ENCODE data around the gene PLCXD3.

The PLCXD3 gene

DNA sequence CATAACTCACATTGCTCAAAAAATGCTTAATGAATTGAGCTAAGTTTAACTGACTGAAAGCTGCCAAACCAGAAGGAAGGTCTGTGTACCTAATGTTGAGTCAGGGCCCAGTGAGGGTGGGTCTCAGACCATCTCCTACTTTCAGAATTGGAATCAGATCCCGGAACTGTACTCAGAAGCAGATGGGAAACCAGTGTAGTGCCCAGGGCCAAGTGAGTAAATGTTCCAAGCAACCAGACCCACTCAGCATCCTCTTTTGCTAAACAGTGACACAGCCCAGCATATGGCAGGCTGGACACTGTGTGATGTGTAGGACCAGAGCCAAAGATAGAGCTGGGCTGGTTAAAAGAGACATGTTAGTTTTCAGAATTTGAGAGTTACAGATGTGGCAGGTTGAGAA lies 94.1 kb downstream of the PLCXD3 start:
- no peaks in the 10 kb centered on the region for H3K27me3 ChIP-seq (ENCODE audit: control insufficient read depth, insufficient read depth, low read length, poor library complexity, severe bottlenecking)
- no peak overlapping the region for H3K4me3 ChIP-seq (ENCODE audit: insufficient read depth, low read depth, low read length)
- H3K36me3 ChIP-seq (ENCODE audit: control insufficient read depth, insufficient read depth, low read length): no peaks in the 10 kb centered on the region
- 95 to 100% methylated on average over 1 of the region's 1 CpG for WGBS, 2 experiments
- no peaks in the 10 kb centered on the region for H3K9me3 ChIP-seq (ENCODE audit: control insufficient read depth, low read length)
- H3K27ac ChIP-seq (ENCODE audit: insufficient read depth, low read depth, low read length, poor library complexity, severe bottlenecking): no peak overlapping the region
- H3K4me1 ChIP-seq (ENCODE audit: control insufficient read depth, insufficient read depth, low read length): peaks cover 4% of the 10 kb centered on the region

DNA sequence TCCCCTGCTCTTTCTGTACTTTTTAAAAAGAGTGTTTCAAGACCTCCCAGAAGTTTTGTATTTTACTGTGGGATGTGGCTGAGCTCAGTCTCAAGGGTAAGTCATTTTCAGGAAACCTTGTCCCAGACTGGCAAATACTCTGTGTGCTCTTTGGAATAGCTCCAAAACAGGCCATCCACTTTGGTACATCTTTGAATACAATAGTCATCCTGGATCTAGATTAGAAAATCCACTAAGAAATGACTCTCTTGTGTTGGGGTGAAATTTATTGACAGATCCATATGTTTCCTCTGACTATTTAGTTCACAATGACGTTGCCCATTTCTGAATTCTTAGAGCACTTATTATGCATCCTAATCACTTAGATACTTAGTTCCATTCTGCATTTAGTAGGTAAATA lies 95.2 kb downstream of the PLCXD3 start:
- Histone ChIP-seq H3K4me1 (ENCODE audit: control insufficient read depth, insufficient read depth, low read length) (peaks cover 4% of the 10 kb centered on the region), H3K9me3 (ENCODE audit: control insufficient read depth, low read length) (no peaks in the 10 kb centered on the region), H3K27me3 (ENCODE audit: control insufficient read depth, insufficient read depth, low read length, poor library complexity, severe bottlenecking) (no peaks in the 10 kb centered on the region), H3K36me3 (ENCODE audit: control insufficient read depth, insufficient read depth, low read length) (no peaks in the 10 kb centered on the region), H3K27ac (ENCODE audit: insufficient read depth, low read depth, low read length, poor library complexity, severe bottlenecking) (no peak overlapping the region), H3K4me3 (ENCODE audit: insufficient read depth, low read depth, low read length) (no peak overlapping the region)
- WGBS, 2 experiments: 80% methylated on average over 1 of the region's 1 CpG; no CpG with 5 or more reads in 1 of the 2 experiments

DNA sequence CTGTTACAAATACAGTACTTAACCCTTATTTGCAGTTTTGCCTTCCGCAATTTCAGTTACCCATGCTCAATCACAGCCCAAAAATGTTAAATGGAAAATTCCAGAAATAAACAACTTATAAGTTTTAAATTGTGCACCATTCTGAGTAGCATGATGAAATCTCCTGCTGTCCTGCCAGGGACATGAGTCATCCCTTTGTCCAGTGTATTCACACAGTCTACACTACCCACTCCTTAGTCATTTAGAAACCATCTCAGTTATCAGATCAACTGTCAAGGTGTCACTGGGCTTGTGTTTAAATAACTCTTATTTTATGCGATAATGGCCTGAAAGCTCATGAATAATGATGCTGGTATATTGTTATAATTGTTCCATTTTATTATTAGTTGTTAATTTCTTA lies 95.8 kb downstream of the PLCXD3 start:
- no peaks in the 10 kb centered on the region for H3K36me3 ChIP-seq (ENCODE audit: control insufficient read depth, insufficient read depth, low read length)
- no peak overlapping the region for H3K4me3 ChIP-seq (ENCODE audit: insufficient read depth, low read depth, low read length)
- peaks cover 4% of the 10 kb centered on the region for H3K4me1 ChIP-seq (ENCODE audit: control insufficient read depth, insufficient read depth, low read length)
- H3K9me3 ChIP-seq (ENCODE audit: control insufficient read depth, low read length): no peaks in the 10 kb centered on the region
- WGBS, 2 experiments: 100% methylated on average over 2 of the region's 2 CpGs; no CpG with 5 or more reads in 1 of the 2 experiments
- H3K27me3 ChIP-seq (ENCODE audit: control insufficient read depth, insufficient read depth, low read length, poor library complexity, severe bottlenecking): no peaks in the 10 kb centered on the region
- H3K27ac ChIP-seq (ENCODE audit: insufficient read depth, low read depth, low read length, poor library complexity, severe bottlenecking): no peak overlapping the region

DNA sequence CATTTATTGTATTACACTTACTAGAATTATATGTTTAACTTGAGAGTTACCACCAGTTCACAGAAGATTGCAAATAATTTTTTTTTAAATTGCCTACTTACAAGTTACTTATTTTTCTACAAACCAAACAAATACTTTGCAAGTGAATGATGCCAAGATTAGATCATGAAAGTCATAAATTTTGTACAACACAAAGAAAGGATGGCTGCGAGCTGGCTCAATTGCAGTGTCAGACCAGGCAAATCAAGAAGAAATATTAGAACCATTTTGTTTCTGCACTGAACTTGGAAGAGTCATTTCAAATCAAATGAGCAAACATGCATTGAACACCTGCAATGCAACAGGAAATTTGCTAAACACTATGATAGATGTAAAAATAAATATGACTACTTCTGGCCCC lies 97.3 kb downstream of the PLCXD3 start:
- no peaks in the 10 kb centered on the region for H3K36me3 ChIP-seq (ENCODE audit: control insufficient read depth, insufficient read depth, low read length)
- no peak overlapping the region for H3K27ac ChIP-seq (ENCODE audit: insufficient read depth, low read depth, low read length, poor library complexity, severe bottlenecking)
- 90 to 92% methylated on average over 1 of the region's 1 CpG for WGBS, 2 experiments
- no peaks in the 10 kb centered on the region for H3K9me3 ChIP-seq (ENCODE audit: control insufficient read depth, low read length)
- H3K27me3 ChIP-seq (ENCODE audit: control insufficient read depth, insufficient read depth, low read length, poor library complexity, severe bottlenecking): no peaks in the 10 kb centered on the region
- H3K4me3 ChIP-seq (ENCODE audit: insufficient read depth, low read depth, low read length): no peak overlapping the region
- H3K4me1 ChIP-seq (ENCODE audit: control insufficient read depth, insufficient read depth, low read length): no peaks in the 10 kb centered on the region

DNA sequence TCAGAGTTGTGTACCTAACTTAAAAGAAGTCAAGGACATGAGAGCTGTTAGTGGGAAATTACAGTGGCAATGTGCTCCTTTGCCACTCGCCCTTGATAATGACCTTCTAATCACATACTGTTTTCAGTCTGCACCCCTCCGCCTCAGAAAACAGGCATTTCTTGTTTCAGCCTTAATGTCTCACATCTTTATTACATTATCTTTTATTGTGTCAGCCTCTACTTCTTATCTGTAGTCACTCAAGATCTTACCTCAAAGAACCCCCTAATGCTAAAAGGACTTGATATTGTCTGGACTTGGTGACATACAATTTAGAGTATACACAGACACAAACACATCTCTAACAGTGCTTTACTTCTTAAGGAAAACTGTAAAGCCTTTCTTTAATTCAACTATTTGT lies 97.9 kb downstream of the PLCXD3 start:
- 69 to 88% methylated on average over 2 of the region's 2 CpGs for WGBS, 2 experiments
- Histone ChIP-seq H3K27ac (ENCODE audit: insufficient read depth, low read depth, low read length, poor library complexity, severe bottlenecking) (no peak overlapping the region), H3K9me3 (ENCODE audit: control insufficient read depth, low read length) (no peaks in the 10 kb centered on the region), H3K27me3 (ENCODE audit: control insufficient read depth, insufficient read depth, low read length, poor library complexity, severe bottlenecking) (no peaks in the 10 kb centered on the region), H3K4me3 (ENCODE audit: insufficient read depth, low read depth, low read length) (no peak overlapping the region), H3K36me3 (ENCODE audit: control insufficient read depth, insufficient read depth, low read length) (no peaks in the 10 kb centered on the region), H3K4me1 (ENCODE audit: control insufficient read depth, insufficient read depth, low read length) (no peaks in the 10 kb centered on the region)

DNA sequence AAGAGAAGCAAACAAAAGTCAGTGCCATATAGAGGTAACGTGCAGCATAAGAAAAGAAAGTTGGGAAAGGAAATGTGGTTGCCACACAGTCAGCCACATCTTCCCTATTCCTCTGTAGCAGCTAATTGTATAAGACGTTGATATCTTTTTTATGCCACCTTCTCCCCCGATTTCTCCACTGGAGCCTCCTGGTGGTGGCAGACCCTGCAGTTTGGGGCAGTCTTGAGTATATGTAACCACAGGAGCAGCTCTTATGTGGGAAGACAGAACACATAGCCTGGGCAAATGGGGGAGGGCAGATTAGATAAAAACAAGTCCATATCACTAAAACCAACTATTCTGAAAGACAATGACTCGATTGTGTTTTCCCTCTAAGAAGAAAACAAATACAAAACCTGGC lies 99.7 kb downstream of the PLCXD3 start:
- Histone ChIP-seq H3K4me3 (ENCODE audit: insufficient read depth, low read depth, low read length) (no peak overlapping the region), H3K36me3 (ENCODE audit: control insufficient read depth, insufficient read depth, low read length) (no peaks in the 10 kb centered on the region), H3K9me3 (ENCODE audit: control insufficient read depth, low read length) (no peaks in the 10 kb centered on the region), H3K27me3 (ENCODE audit: control insufficient read depth, insufficient read depth, low read length, poor library complexity, severe bottlenecking) (no peaks in the 10 kb centered on the region), H3K27ac (ENCODE audit: insufficient read depth, low read depth, low read length, poor library complexity, severe bottlenecking) (no peak overlapping the region), H3K4me1 (ENCODE audit: control insufficient read depth, insufficient read depth, low read length) (no peaks in the 10 kb centered on the region)
- WGBS, 2 experiments: 79 to 88% methylated on average over 4 of the region's 4 CpGs

DNA sequence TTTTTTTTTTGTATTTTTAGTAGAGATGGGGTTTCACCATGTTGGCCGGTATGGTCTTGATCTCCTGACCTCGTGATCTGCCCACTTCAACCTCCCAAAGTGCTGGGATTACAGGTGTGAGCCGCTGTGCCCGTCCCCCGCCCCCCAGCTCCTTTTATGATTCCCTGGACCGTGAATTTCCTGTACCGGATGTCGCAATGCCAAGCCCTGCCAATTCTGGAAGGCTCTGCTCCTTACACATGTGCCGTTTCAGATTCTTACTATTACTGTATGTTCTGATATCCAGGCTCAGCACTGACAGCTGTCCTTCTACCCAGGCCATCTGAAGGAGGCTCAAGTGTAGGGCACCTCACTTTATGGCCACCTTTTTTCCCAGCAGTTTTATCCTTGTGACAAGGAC lies 100.1 kb downstream of the PLCXD3 start:
- H3K27ac ChIP-seq (ENCODE audit: insufficient read depth, low read depth, low read length, poor library complexity, severe bottlenecking): no peak overlapping the region
- H3K27me3 ChIP-seq (ENCODE audit: control insufficient read depth, insufficient read depth, low read length, poor library complexity, severe bottlenecking): no peaks in the 10 kb centered on the region
- 84 to 85% methylated on average over 9 of the region's 9 CpGs for WGBS, 2 experiments
- no peaks in the 10 kb centered on the region for H3K36me3 ChIP-seq (ENCODE audit: control insufficient read depth, insufficient read depth, low read length)
- no peaks in the 10 kb centered on the region for H3K4me1 ChIP-seq (ENCODE audit: control insufficient read depth, insufficient read depth, low read length)
- no peak overlapping the region for H3K4me3 ChIP-seq (ENCODE audit: insufficient read depth, low read depth, low read length)
- H3K9me3 ChIP-seq (ENCODE audit: control insufficient read depth, low read length): no peaks in the 10 kb centered on the region

DNA sequence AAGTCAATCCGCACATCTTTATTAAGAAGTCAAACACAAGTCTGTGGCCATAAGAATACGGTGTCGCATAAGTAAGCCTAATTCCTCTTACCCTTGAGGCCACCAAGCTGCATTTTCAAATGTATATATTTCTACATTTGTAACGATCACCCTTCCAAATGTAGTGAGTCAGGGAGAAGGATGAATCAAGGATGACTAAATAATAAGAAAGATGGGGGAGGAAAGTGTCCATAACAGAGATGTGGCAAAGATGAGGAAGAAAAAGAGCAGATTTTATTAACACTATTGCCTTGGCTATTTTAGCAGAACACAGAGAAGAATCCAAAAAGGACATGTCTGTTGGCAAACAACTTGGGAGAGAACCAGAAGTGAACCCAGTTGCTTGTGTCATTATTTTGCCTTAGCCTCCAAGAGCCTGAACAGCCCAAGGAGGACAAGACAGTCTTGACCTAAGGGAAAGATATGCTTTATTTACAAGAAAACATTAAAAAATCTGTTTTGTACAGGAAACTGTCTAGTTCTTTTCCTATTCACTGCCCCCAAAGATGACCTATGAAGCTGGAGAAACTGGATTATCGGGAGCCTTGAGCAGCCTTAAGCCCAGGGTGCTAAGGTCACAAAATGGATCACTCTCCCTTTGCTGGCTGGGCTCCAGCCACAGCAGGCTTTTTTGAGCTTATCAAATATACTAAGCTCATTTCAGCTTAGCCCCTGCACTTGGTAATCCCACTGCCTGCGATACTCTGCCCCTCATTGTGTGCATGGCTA lies 101.5 kb downstream of the PLCXD3 start:
- Histone ChIP-seq H3K36me3 (ENCODE audit: control insufficient read depth, insufficient read depth, low read length) (no peaks in the 10 kb centered on the region), H3K27ac (ENCODE audit: insufficient read depth, low read depth, low read length, poor library complexity, severe bottlenecking) (no peak overlapping the region)
- WGBS, 2 experiments: 92 to 95% methylated on average over 5 to 6 of the region's 6 CpGs

DNA sequence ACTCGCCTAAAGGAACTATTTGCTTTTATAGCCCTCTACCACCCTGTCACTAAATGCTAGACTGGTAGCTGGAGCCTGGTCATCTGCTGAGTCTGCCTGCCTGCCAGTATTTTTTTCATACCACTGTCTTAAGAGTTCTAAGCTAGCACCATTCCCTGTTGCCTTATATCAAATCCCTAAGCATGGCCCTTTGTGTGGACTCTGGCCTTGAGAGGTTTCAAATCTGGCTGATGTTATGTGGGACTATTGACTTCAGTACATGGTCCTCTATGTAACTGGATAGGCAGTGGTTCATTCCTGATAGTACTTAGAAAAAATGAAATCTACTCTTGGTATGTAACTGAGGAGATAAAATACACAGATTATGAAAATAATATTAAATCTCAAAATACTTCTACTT lies 103.5 kb downstream of the PLCXD3 start:
- Histone ChIP-seq H3K4me3 (ENCODE audit: insufficient read depth, low read depth, low read length) (no peak overlapping the region), H3K36me3 (ENCODE audit: control insufficient read depth, insufficient read depth, low read length) (no peaks in the 10 kb centered on the region), H3K27ac (ENCODE audit: insufficient read depth, low read depth, low read length, poor library complexity, severe bottlenecking) (no peak overlapping the region), H3K4me1 (ENCODE audit: control insufficient read depth, insufficient read depth, low read length) (no peaks in the 10 kb centered on the region), H3K27me3 (ENCODE audit: control insufficient read depth, insufficient read depth, low read length, poor library complexity, severe bottlenecking) (no peaks in the 10 kb centered on the region), H3K9me3 (ENCODE audit: control insufficient read depth, low read length) (no peaks in the 10 kb centered on the region)
- 83 to 96% methylated on average over 1 of the region's 1 CpG for WGBS, 2 experiments

More for the DNA sequence above, 101.5 kb downstream of the PLCXD3 start:
- Histone ChIP-seq H3K4me1 (ENCODE audit: control insufficient read depth, insufficient read depth, low read length) (no peaks in the 10 kb centered on the region), H3K27me3 (ENCODE audit: control insufficient read depth, insufficient read depth, low read length, poor library complexity, severe bottlenecking) (no peaks in the 10 kb centered on the region), H3K9me3 (ENCODE audit: control insufficient read depth, low read length) (no peaks in the 10 kb centered on the region), H3K4me3 (ENCODE audit: insufficient read depth, low read depth, low read length) (no peak overlapping the region)

DNA sequence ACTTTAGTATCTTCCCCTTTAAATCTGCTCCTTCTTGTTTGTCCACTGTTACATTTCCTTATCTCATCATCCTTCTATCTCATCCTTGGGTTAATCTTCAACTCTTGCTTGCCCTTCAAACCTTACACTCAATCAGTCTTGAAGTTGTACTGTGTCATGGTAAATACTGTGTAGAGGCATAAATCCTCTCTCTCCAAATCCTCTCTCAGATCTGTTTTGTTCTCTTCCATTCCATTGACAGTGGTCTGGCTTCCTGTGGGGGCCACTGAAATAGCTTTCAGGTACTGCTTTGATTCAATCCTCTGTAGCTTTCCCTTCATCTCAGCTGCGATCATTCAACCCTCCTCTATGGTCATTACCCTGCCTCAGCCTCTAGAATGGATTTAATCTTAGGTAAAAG lies 104.0 kb downstream of the PLCXD3 start:
- no peak overlapping the region for H3K4me3 ChIP-seq (ENCODE audit: insufficient read depth, low read depth, low read length)
- H3K4me1 ChIP-seq (ENCODE audit: control insufficient read depth, insufficient read depth, low read length): no peaks in the 10 kb centered on the region
- no peak overlapping the region for H3K27ac ChIP-seq (ENCODE audit: insufficient read depth, low read depth, low read length, poor library complexity, severe bottlenecking)
- no peaks in the 10 kb centered on the region for H3K9me3 ChIP-seq (ENCODE audit: control insufficient read depth, low read length)
- H3K36me3 ChIP-seq (ENCODE audit: control insufficient read depth, insufficient read depth, low read length): no peaks in the 10 kb centered on the region
- 90% methylated on average over 1 of the region's 1 CpG; no CpG with 5 or more reads in 1 of the 2 experiments for WGBS, 2 experiments
- H3K27me3 ChIP-seq (ENCODE audit: control insufficient read depth, insufficient read depth, low read length, poor library complexity, severe bottlenecking): no peaks in the 10 kb centered on the region
